Esophagus muscularis mucosa (tissue), 4 donors: ENCODE measurements around the gene RUNX1.

ENCODE experiments used
- EP300 ChIP-seq: sonication (generic); formaldehyde crosslinking; IDR thresholded peaks from one replicate; pipeline ENCODE4 v1.6.1; 2017; ENCODE audit warnings: antibody characterized with exemption
- POLR2A ChIP-seq: fragments of 450-650 bp; IDR thresholded peaks from one replicate; pipeline ENCODE4 v1.6.1; 2017; ENCODE audit warnings: antibody characterized with exemption, moderate library complexity, mild to moderate bottlenecking, low read depth
- POLR2AphosphoS5 ChIP-seq, 2 donors: sonication (generic); formaldehyde crosslinking; IDR thresholded peaks; one replicate each; pipeline ENCODE4 v1.6.1; 2017; ENCODE audit warnings: antibody characterized with exemption in 2 of 2
- TF ChIP-seq, protein P1 (sequence below), 3 experiments: fragments of 200-600 bp in 2 of 3; fragments of 450-650 bp in 1 of 3; sonication (generic) in 2 of 3; IDR thresholded peaks; one replicate each; pipeline ENCODE4 v1.5.1; 2017 to 2019; ENCODE audit warnings: antibody characterized with exemption in 3 of 3, mild to moderate bottlenecking in 2 of 3, moderate library complexity in 1 of 3

DNA sequence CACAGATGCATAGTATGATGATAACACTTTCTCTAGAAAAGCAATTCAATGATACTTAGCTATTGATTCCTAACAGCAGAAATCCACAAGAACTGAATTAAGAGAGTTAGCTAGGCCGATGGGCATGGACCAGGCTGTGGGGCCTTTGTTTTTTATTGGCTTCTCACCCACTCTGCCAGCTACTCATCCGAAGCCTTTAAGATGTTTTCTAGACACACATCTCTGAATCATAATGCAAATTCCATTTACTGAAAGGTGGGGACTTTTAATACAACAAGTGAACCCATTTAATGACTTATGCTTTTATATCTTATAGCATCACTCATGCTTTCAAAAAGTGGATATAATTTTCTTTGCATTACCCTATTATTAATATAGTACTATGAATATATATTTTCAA is 170.2 kb downstream of the RUNX1 start:
- TF ChIP-seq, protein P1, sequence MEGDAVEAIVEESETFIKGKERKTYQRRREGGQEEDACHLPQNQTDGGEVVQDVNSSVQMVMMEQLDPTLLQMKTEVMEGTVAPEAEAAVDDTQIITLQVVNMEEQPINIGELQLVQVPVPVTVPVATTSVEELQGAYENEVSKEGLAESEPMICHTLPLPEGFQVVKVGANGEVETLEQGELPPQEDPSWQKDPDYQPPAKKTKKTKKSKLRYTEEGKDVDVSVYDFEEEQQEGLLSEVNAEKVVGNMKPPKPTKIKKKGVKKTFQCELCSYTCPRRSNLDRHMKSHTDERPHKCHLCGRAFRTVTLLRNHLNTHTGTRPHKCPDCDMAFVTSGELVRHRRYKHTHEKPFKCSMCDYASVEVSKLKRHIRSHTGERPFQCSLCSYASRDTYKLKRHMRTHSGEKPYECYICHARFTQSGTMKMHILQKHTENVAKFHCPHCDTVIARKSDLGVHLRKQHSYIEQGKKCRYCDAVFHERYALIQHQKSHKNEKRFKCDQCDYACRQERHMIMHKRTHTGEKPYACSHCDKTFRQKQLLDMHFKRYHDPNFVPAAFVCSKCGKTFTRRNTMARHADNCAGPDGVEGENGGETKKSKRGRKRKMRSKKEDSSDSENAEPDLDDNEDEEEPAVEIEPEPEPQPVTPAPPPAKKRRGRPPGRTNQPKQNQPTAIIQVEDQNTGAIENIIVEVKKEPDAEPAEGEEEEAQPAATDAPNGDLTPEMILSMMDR (IDR thresholded peaks at IDR 0.05): no peak
- no peak for TF ChIP-seq POLR2A
- TF ChIP-seq EP300: no peak
- TF ChIP-seq POLR2AphosphoS5 (IDR thresholded peaks at IDR 0.05): no peak
